Testis (tissue), 3 donors: ENCODE data around the gene PAPPA2. TPM values are rescaled to one million over a fixed set of nuclear protein-coding genes. Genes with fewer than 3 reads are reported as not detected.

ENCODE experiments used
- DNase-seq: peaks from one replicate; pipeline ENCODE4 v3.0.0-alpha.2; 2019
- H3K27ac ChIP-seq, 2 donors: fragments of 200-600 bp; sonication (generic); one replicate each; pipeline ENCODE4 v1.5.1; 2019
- H3K27me3 ChIP-seq: fragments of 200-600 bp; sonication (generic); one replicate; pipeline ENCODE4 v1.5.1; 2019
- H3K36me3 ChIP-seq: fragments of 200-600 bp; sonication (generic); one replicate; pipeline ENCODE4 v1.5.1; 2017; ENCODE audit warnings: low read depth; ENCODE audit errors: missing control alignments
- H3K4me1 ChIP-seq: fragments of 200-600 bp; sonication (generic); one replicate; pipeline ENCODE4 v1.5.1; 2019
- H3K4me3 ChIP-seq, 2 donors: fragments of 200-600 bp; sonication (generic); one replicate each; pipeline ENCODE4 v1.5.1; 2017 to 2019
- H3K9me3 ChIP-seq: fragments of 200-600 bp; sonication (generic); one replicate; pipeline ENCODE4 v1.5.1; 2017
- POLR2A ChIP-seq: fragments of 450-650 bp; IDR thresholded peaks from one replicate; pipeline ENCODE4 v1.6.1; 2017; ENCODE audit warnings: antibody characterized with exemption, mild to moderate bottlenecking, moderate library complexity
- WGBS, 2 donors: methylation state at CpG; one replicate each; pipeline ENCODE4 v1.1.5; 2018; 5-methylcytosine and 5-hydroxymethylcytosine counted together
- intact Hi-C: fragments of 100-400 bp; cut with DNase I; formaldehyde crosslinking; loops from one replicate; pipeline ENCODE4 v1.15.1; 2023; ENCODE audit warnings: low total_unique reads
- polyA plus RNA-seq: library from polyadenylated mRNA; stranded (reverse); fragments of 350-450 nt; fragmentation: Illumina TruSeq; extraction: RNeasy Lipid Tissue Mini Kit (QIAGEN cat#74804); gene quantifications from one replicate; pipeline ENCODE4 v1.2.3, GENCODE V29; 2014; ENCODE audit warnings: low read depth, low replicate concordance; ENCODE audit not compliant: insufficient read depth
- total RNA-seq, 2 donors: library from RNA; depleted of rRNA; stranded (reverse); fragments of >200 nt; gene quantifications; one replicate each; pipeline ENCODE4 v1.2.3, GENCODE V29; 2016
- TF ChIP-seq, protein P1 (sequence below), 3 experiments: fragments of 450-650 bp in 2 of 3; fragments of 200-600 bp in 1 of 3; sonication (generic) in 1 of 3; IDR thresholded peaks; one replicate each; pipeline ENCODE4 v1.5.1; 2016 to 2019; ENCODE audit warnings: antibody characterized with exemption in 3 of 3, mild to moderate bottlenecking in 2 of 3, moderate library complexity in 1 of 3

PAPPA2 gene
- total and polyA plus RNA-seq, 3 donors from 2014 or later: 0.80 to 2.2 (median 2.2) TPM

DNA sequence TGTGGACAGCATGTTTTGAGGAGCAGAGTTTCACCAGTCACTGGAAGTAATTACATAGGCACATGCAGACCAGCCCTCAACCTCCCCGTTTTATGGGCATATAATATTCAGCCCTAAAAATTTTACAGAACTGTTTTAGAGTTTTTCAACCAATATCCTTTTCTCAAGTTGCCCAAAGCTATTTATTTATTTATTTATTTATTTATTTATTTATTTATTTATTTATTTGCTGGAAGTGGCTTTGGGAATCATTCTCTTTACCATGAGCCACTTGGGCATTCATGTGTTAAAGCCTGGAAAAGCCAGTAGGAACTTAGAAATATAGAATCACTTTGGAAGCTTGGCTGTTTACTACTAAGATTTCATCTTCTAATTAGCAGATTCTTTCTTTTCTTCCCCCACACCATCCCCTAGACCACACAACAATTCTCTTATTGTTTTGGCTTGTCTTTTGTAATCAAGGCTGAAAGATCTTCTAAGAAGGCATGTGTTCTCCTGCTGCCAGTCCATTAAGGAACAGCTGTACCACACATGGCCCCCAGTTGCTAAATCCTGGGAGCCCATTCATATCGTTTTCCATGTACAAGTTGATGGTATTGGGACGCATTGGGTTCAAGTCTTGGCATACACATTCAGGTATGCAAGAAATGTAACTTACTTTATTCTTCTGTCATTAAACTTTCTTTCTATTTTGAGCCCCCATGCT, 220.0 kb downstream of the PAPPA2 start:
- intact Hi-C loops: no loop called here
- 81 to 86% methylated on average over 3 of the region's 3 CpGs for WGBS, 2 donors
- Histone ChIP-seq H3K4me1 (no peaks in the 10 kb centered on the region), H3K27me3 (no peaks in the 10 kb centered on the region), H3K4me3 (no peak overlapping the region), H3K36me3 (no peaks in the 10 kb centered on the region), H3K27ac (no peak overlapping the region), H3K9me3 (no peaks in the 10 kb centered on the region)
- DNase-seq: no peak
- TF ChIP-seq, protein P1, sequence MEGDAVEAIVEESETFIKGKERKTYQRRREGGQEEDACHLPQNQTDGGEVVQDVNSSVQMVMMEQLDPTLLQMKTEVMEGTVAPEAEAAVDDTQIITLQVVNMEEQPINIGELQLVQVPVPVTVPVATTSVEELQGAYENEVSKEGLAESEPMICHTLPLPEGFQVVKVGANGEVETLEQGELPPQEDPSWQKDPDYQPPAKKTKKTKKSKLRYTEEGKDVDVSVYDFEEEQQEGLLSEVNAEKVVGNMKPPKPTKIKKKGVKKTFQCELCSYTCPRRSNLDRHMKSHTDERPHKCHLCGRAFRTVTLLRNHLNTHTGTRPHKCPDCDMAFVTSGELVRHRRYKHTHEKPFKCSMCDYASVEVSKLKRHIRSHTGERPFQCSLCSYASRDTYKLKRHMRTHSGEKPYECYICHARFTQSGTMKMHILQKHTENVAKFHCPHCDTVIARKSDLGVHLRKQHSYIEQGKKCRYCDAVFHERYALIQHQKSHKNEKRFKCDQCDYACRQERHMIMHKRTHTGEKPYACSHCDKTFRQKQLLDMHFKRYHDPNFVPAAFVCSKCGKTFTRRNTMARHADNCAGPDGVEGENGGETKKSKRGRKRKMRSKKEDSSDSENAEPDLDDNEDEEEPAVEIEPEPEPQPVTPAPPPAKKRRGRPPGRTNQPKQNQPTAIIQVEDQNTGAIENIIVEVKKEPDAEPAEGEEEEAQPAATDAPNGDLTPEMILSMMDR (IDR thresholded peaks at IDR 0.05): no peak

DNA sequence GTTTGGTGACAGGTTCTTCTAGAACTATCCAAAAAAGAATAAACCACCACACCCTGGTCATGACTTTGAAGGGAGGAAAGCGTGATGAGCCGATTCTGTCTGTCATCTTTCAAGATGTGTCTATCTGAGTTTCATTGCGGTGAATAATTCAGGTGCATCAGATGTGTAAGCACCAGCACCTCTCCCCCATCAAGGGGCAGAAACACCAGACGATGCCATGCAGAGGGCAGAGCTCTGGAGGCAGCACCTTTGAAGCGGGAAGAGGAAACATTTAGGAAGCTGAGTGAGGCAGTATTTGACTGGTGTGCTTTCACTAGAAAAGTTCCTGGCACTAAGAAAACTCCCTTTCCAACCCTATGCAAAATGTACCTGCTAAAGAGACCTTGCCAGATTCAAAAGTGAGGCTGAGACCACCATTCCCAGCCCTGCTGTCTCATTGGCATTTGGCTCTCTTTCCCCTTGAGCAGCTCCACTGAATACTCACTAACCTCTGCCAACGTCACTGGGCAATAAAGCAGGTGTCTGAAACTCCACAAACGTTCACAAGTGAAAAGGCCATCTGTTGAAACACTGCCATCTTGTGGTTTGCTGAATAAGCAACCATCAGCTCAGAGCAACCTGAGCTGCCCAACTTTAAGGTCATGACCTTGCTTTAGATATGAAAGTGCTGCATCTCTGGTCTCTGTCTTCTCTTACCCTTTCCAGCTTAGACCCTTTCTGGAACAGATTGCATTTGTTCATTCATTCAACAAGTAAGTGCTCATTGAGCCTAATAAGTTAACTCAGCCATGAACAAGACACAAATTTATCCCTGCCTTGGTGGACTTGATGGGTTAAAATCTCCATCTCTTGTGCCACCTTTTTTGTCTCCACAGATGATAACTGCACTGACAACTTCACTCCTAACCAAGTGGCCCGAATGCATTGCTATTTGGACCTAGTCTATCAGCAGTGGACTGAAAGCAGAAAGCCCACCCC, 228.6 kb downstream of the PAPPA2 start:
- no peaks in the 10 kb centered on the region for H3K4me1 ChIP-seq
- H3K27ac ChIP-seq: no peak overlapping the region
- H3K36me3 ChIP-seq: no peaks in the 10 kb centered on the region
- 58 to 64% methylated on average over 8 of the region's 8 CpGs for WGBS, 2 donors
- peak; percentile 40 for DNase-seq
- H3K4me3 ChIP-seq: no peak overlapping the region
- H3K27me3 ChIP-seq: no peaks in the 10 kb centered on the region
- no peak for TF ChIP-seq POLR2A
- TF ChIP-seq, protein P1 (IDR thresholded peaks at IDR 0.05): peak in 2 of 3 experiments; percentile 54 to 70
- intact Hi-C loops: no loop called here
- no peaks in the 10 kb centered on the region for H3K9me3 ChIP-seq

DNA sequence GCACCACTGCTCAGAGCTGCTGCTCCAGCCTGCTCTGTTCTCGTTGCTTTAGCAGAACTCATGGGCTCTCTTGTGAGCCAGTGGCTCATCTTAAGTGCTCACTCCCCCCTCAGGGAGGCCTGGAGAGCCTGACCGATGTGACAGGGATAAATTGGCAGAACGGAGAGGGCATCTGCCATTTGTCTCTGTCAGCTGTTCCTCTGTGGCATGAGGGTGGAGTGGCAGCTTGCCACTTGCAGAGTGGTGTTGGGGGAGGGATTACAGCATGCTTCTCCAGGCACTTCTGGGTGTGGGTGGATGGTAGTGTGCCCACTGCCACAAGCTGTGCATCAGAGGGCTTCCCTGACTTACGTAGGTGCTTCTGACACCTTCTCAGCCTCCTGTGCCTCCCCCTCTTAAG, 229.5 kb downstream of the PAPPA2 start:
- WGBS, 2 donors: 82 to 86% methylated on average over 4 of the region's 4 CpGs
- TF ChIP-seq POLR2A: no peak
- TF ChIP-seq, protein P1 (IDR thresholded peaks at IDR 0.05): no peak
- DNase-seq: no peak
- Histone ChIP-seq H3K4me1 (no peaks in the 10 kb centered on the region), H3K4me3 (no peak overlapping the region), H3K9me3 (no peaks in the 10 kb centered on the region), H3K27me3 (no peaks in the 10 kb centered on the region), H3K27ac (no peak overlapping the region), H3K36me3 (no peaks in the 10 kb centered on the region)
- intact Hi-C loops: no loop called here

DNA sequence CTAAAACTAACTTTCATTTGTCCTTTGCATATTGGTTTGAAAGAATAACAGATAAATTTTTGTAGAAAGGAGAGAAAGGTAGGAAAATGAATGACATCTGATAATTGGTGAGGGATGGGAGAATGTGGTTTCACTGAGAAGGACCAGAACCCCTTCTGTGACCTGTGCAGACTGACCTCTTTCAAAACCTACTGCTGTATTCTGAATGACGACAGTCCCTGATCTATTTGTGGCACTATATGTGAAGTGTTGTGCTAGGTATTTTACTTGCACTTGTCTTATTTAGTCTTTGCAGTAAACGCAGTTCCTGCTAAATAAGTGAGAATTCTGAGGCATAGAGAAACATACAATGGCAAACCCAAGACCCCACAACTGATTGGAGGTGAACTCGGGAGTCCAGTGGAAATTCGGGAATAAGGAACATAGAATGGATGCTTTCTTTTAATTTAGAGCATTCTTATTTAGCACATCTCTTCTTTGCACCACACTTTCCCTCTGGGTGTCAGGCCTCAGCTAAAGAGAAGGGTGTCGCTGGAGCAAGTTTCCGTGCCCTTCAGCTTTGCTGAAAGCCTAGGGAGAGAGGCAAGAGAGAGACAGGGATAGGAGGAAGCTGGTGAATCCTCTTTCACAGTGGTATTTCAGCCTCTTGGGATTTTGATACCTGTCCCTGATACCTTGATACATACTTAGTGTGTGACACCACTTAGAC, 230.2 kb downstream of the PAPPA2 start:
- Histone ChIP-seq H3K9me3 (no peaks in the 10 kb centered on the region), H3K4me1 (no peaks in the 10 kb centered on the region), H3K36me3 (no peaks in the 10 kb centered on the region), H3K27me3 (no peaks in the 10 kb centered on the region), H3K27ac (no peak overlapping the region), H3K4me3 (no peak overlapping the region)
- TF ChIP-seq, protein P1 (IDR thresholded peaks at IDR 0.05): no peak
- TF ChIP-seq POLR2A: no peak
- intact Hi-C loops: no loop called here
- 86% methylated on average over 6 of the region's 6 CpGs for WGBS, 2 donors
- DNase-seq: no peak
